Measurements from ENCODE around the gene RTN4RL1.
"Not testable (repeated sequence)": the region's sequence is repeated elsewhere in the genome, so short reads cannot be mapped to it uniquely, and the experiment has no call there.

DNA sequence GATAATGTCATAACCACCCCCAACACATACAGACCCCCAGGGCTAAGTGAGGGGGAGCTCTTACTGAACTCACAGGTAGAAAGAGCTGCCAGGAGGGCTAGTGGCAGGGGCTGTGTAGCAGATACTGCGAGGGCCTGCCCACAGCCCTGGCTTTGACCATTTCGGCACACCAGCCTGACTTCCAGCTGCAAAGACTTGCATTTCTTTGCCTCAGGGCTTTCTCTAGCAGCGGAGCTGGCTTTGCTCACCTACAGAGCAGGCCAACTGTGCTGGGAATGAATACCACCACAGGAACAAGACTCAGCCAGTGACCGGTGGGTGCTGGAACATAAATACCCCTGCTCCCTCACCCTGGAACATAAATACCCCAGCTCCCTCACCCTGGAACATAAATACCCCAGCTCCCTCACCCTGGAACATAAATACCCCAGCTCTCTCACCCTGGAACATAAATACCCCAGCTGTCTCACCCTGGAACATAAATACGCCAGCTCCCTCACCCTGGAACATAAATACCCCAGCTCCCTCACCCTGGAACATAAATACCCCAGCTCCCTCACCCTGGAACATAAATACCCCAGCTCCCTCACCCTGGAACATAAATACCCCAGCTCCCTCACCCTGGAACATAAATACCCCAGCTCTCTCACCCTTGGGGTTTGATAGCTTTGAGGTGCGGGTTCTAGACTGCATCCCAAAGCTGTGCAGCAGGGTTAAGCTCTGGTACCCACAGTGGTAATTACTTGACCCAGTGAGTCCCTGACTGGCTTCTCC, 11.7 kb downstream of the RTN4RL1 start:
- TF ChIP-seq, protein P1, sequence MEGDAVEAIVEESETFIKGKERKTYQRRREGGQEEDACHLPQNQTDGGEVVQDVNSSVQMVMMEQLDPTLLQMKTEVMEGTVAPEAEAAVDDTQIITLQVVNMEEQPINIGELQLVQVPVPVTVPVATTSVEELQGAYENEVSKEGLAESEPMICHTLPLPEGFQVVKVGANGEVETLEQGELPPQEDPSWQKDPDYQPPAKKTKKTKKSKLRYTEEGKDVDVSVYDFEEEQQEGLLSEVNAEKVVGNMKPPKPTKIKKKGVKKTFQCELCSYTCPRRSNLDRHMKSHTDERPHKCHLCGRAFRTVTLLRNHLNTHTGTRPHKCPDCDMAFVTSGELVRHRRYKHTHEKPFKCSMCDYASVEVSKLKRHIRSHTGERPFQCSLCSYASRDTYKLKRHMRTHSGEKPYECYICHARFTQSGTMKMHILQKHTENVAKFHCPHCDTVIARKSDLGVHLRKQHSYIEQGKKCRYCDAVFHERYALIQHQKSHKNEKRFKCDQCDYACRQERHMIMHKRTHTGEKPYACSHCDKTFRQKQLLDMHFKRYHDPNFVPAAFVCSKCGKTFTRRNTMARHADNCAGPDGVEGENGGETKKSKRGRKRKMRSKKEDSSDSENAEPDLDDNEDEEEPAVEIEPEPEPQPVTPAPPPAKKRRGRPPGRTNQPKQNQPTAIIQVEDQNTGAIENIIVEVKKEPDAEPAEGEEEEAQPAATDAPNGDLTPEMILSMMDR (optimal IDR thresholded peaks at IDR 0.05 in 1 of 3, IDR thresholded peaks at IDR 0.05 in 1 of 3, conservative IDR thresholded peaks at IDR 0.05 in 1 of 3; ENCODE audit: extremely low read depth in 1 of 3, insufficient read depth in 2 of 3, low read length in 3 of 3), result not testable (repeated sequence)
- not testable (repeated sequence) for TF ChIP-seq EZH2 (IDR thresholded peaks at IDR 0.05; ENCODE audit: low read length)

Measured in keratinocyte (primary cell).